ENCODE data around the gene PPBP.

PPBP gene

GRCh38 chr4:73978886-73979285 lies 9.1 kb downstream of the PPBP start:
- no peak for DNase-seq (ENCODE audit: extremely low spot score)
- POLR2A ChIA-PET, result no interaction called here
- CTCF ChIA-PET, result interaction anchor here (1.6 to 1.8 kb wide), 2 partner anchors 12 to 60 kb away, joined by 3 to 4 read pairs; partner anchors contain the start of gene CXCL3
- no peak for TF ChIP-seq CTCF (IDR thresholded peaks at IDR 0.05; ENCODE audit: control extremely low read depth, extremely low read depth, low read depth, missing control alignments)

GRCh38 chr4:73976716-73977115 lies 11.3 kb downstream of the PPBP start:
- no peak for TF ChIP-seq CTCF (IDR thresholded peaks at IDR 0.05; ENCODE audit: control extremely low read depth, extremely low read depth, low read depth, missing control alignments)
- CTCF ChIA-PET, result interaction anchor here (1.2 kb wide), 1 partner anchor 9 kb away, joined by 4 read pairs; no protein-coding TSS in a partner anchor
- POLR2A ChIA-PET, result no interaction called here

GRCh38 chr4:73976217-73976616 lies 11.8 kb downstream of the PPBP start:
- TF ChIP-seq CTCF (IDR thresholded peaks at IDR 0.05; ENCODE audit: control extremely low read depth, extremely low read depth, low read depth, missing control alignments), result no peak
- ChIA-PET CTCF (interaction anchor here (1.2 kb wide), 1 partner anchor 8 kb away, joined by 4 read pairs; no protein-coding TSS in a partner anchor), POLR2A (no interaction called here)
- no peak for DNase-seq (ENCODE audit: extremely low spot score)

More at GRCh38 chr4:73976716-73977115, 11.3 kb downstream of the PPBP start:
- DNase-seq (ENCODE audit: extremely low spot score), result no peak

GRCh38 chr4:73974352-73974751 lies 13.6 kb downstream of the PPBP start:
- no peak for DNase-seq (ENCODE audit: extremely low spot score)
- POLR2A ChIA-PET, result no interaction called here
- CTCF ChIA-PET, result no interaction called here
- TF ChIP-seq CTCF (IDR thresholded peaks at IDR 0.05; ENCODE audit: control extremely low read depth, extremely low read depth, low read depth, missing control alignments), result no peak

- TF ChIP-seq CTCF (IDR thresholded peaks at IDR 0.05; ENCODE audit: control extremely low read depth, extremely low read depth, low read depth, missing control alignments), result no peak
- ChIA-PET POLR2A (no interaction called here), CTCF (no interaction called here)
- no peak for DNase-seq (ENCODE audit: extremely low spot score)
These were observed 17.0 kb downstream of the PPBP start for GRCh38 chr4:73970945-73971344.

- no peak for TF ChIP-seq CTCF (IDR thresholded peaks at IDR 0.05; ENCODE audit: control extremely low read depth, extremely low read depth, low read depth, missing control alignments)
- DNase-seq (ENCODE audit: extremely low spot score), result no peak
- ChIA-PET POLR2A (no interaction called here), CTCF (no interaction called here)
These were observed 18.0 kb downstream of the PPBP start for GRCh38 chr4:73970011-73970410.

- ChIA-PET CTCF (interaction anchor here (1.1 to 1.5 kb wide), 2 partner anchors 9 to 40 kb away, joined by 3 to 4 read pairs; no protein-coding TSS in a partner anchor), POLR2A (no interaction called here)
- DNase-seq (ENCODE audit: extremely low spot score), result no peak
- no peak for TF ChIP-seq CTCF (IDR thresholded peaks at IDR 0.05; ENCODE audit: control extremely low read depth, extremely low read depth, low read depth, missing control alignments)
These were observed 20.1 kb downstream of the PPBP start for GRCh38 chr4:73967866-73968265.

Data from GM10248 (cell line).